Measurements from ENCODE around the gene RPL36AL.
"Not testable (repeated sequence)": the region's sequence is repeated elsewhere in the genome, so short reads cannot be mapped to it uniquely, and the experiment has no call there.

The RPL36AL gene

GRCh38 chr14:49617852-49618519, 2.4 kb downstream of the RPL36AL start:
- no peak for DNase-seq

- no peak for DNase-seq
These were observed 4.7 kb downstream of the RPL36AL start for GRCh38 chr14:49615776-49616175.

GRCh38 chr14:49614196-49614595, 6.2 kb downstream of the RPL36AL start:
- no peak for DNase-seq

- no peak for DNase-seq
These were observed 7.8 kb downstream of the RPL36AL start for GRCh38 chr14:49612671-49613070.

GRCh38 chr14:49612251-49612650, 8.2 kb downstream of the RPL36AL start:
- no peak for DNase-seq

GRCh38 chr14:49607583-49607982, 12.8 kb downstream of the RPL36AL start:
- DNase-seq, result no peak

GRCh38 chr14:49598485-49599300, 21.7 kb downstream of the RPL36AL start, which contains the start of gene LRR1:
Gene LRR1, plus strand, starts transcription at chr14:49598940. Its CDS starts 81 bp downstream, at chr14:49599021.
- peak; percentile 61 for DNase-seq

GRCh38 chr14:49598189-49598484, 22.3 kb downstream of the RPL36AL start:
- DNase-seq, result no peak

GRCh38 chr14:49594347-49595091, 25.9 kb downstream of the RPL36AL start:
- DNase-seq, result peak; percentile 51

GRCh38 chr14:49593016-49593415, 27.4 kb downstream of the RPL36AL start:
- DNase-seq, result no peak

GRCh38 chr14:49589387-49589786, 31.0 kb downstream of the RPL36AL start:
- DNase-seq, result no peak

- DNase-seq, result peak; percentile 47
These were observed 33.6 kb downstream of the RPL36AL start for GRCh38 chr14:49586673-49587460.

- peak; percentile 98 for DNase-seq
These were observed 34.4 kb downstream of the RPL36AL start, which contains the start of gene RPS29 for GRCh38 chr14:49585803-49586672. Gene RPS29, minus strand, starts transcription at chr14:49586380. Its CDS starts 34 bp downstream, at chr14:49586346.

GRCh38 chr14:49584981-49585640, 35.3 kb downstream of the RPL36AL start:
- DNase-seq, result not testable (repeated sequence)

GRCh38 chr14:49584058-49584457, 36.4 kb downstream of the RPL36AL start:
- DNase-seq, result no peak

- DNase-seq, result no peak
These were observed 36.8 kb downstream of the RPL36AL start for GRCh38 chr14:49583629-49584028.

GRCh38 chr14:49582113-49582977, 38.1 kb downstream of the RPL36AL start:
- DNase-seq, result no peak

- no peak for DNase-seq
These were observed 39.0 kb downstream of the RPL36AL start for GRCh38 chr14:49581209-49582112.

GRCh38 chr14:49579841-49580240, 40.6 kb downstream of the RPL36AL start:
- no peak for DNase-seq
